ENCODE measurements around the gene DNM3.

Gene DNM3

DNA sequence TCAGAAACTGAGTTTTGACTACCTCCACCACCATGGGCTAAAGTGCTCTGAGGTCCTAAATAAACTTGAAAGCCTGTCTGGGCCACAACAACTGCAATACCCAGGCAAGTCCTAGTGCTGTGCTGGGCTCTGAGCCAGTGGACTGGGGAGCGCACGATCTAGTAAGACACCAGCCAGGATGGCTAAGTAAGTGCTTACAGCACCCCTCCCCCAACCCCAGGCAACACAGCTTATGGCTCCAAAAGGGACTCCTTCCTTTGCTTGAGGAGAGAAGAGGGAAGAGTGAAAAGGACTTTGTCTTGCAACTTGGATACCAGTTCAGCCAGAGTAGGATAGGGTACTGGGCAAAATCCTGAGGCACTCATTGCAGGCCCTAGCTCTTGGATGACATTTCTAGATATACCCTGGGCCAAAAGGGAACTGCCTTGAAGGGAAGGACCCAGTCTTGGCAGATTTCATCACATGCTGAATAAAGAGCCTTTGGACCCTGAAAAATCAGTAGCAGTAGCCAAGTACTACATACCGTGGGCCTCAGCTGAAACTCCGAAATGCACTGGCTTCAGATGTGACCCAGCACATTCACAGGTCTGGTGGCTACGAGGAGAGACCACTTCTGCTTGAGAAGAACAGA, 580.8 kb downstream of the DNM3 start:
- no peak overlapping the region for H3K23ac ChIP-seq (ENCODE audit: low read length in 2 of 2)
- no peak overlapping the region for H3K27ac ChIP-seq (ENCODE audit: low read length, poor library complexity, severe bottlenecking)
- no peak overlapping the region for H3K18ac ChIP-seq (ENCODE audit: low read depth in 1 of 2, low read length in 2 of 2)
- peaks cover 0 to 4% of the 10 kb centered on the region in 2 experiments for H3K36me3 ChIP-seq (ENCODE audit: control insufficient read depth in 1 of 2, insufficient read depth in 2 of 2, low read depth in 1 of 2, low read length in 2 of 2)
- H2BK120ac ChIP-seq (ENCODE audit: low read depth, low read length), result no peak overlapping the region
- H3K14ac ChIP-seq (ENCODE audit: low read length in 2 of 2), result no peak overlapping the region
- no peak overlapping the region for H2BK5ac ChIP-seq (ENCODE audit: low read depth, low read length, poor library complexity, severe bottlenecking)
- H2AFZ ChIP-seq (ENCODE audit: low read depth, low read length), result no peak overlapping the region
- H2BK15ac ChIP-seq (ENCODE audit: low read depth, poor library complexity, severe bottlenecking), result no peak overlapping the region
- H3K4ac ChIP-seq (ENCODE audit: low read depth in 1 of 2, low read length in 2 of 2), result no peak overlapping the region
- no peaks in the 10 kb centered on the region for H3K4me1 ChIP-seq (ENCODE audit: control insufficient read depth, insufficient read depth, low read depth, low read length)
- H4K91ac ChIP-seq (ENCODE audit: low read length), result no peak overlapping the region
- H3K79me1 ChIP-seq (replicated peaks; ENCODE audit: low read length, poor library complexity, severe bottlenecking), result peaks cover 20% of the 10 kb centered on the region
- H2BK12ac ChIP-seq (ENCODE audit: low read length in 2 of 2), result no peak overlapping the region
- no peak overlapping the region for H4K8ac ChIP-seq (ENCODE audit: low read length)
- WGBS, result 91% methylated on average over 5 of the region's 5 CpGs
- no peak overlapping the region for H3K4me3 ChIP-seq (ENCODE audit: insufficient read depth in 1 of 2, low read depth in 1 of 2, low read length in 2 of 2)
- no peaks in the 10 kb centered on the region for H3K27me3 ChIP-seq (ENCODE audit: control insufficient read depth in 1 of 2, insufficient read depth in 1 of 2, low read length in 2 of 2)
- no peak overlapping the region for H2AK5ac ChIP-seq (ENCODE audit: low read length, severe bottlenecking)
- H3K9ac ChIP-seq (ENCODE audit: low read length), result no peak overlapping the region
- no peak overlapping the region for H3K4me2 ChIP-seq (ENCODE audit: low read length, poor library complexity, severe bottlenecking)
- no peak for DNase-seq
- H3K9me3 ChIP-seq (ENCODE audit: control insufficient read depth, low read length), result no peaks in the 10 kb centered on the region

DNA sequence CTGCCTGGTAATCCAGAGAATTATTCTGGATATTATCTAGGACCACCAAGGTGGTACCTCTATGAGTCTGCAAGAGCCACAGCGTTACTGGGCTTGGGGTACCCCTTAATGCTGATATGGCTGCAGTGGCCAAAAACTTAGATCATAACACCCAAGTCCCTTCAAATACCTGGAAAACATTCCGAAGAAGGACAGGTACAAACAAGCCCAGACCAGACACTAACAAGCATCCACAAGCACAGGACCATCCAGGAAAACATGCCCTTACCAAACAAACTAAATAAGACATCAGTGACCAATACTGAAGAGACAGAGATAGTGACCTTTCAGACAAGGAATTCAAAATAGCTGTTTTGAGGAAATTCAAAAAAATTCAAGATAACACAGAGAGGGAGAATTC, 582.0 kb downstream of the DNM3 start:
- Histone ChIP-seq H2AFZ (ENCODE audit: low read depth, low read length) (no peak overlapping the region), H3K27ac (ENCODE audit: low read length, poor library complexity, severe bottlenecking) (no peak overlapping the region), H3K9me3 (ENCODE audit: control insufficient read depth, low read length) (no peaks in the 10 kb centered on the region), H3K4ac (ENCODE audit: low read depth in 1 of 2, low read length in 2 of 2) (no peak overlapping the region), H3K9ac (ENCODE audit: low read length) (no peak overlapping the region), H3K4me2 (ENCODE audit: low read length, poor library complexity, severe bottlenecking) (no peak overlapping the region), H2BK12ac (ENCODE audit: low read length in 2 of 2) (no peak overlapping the region), H3K79me1 (replicated peaks; ENCODE audit: low read length, poor library complexity, severe bottlenecking) (peaks cover 25% of the 10 kb centered on the region), H2BK5ac (ENCODE audit: low read depth, low read length, poor library complexity, severe bottlenecking) (no peak overlapping the region), H2BK15ac (ENCODE audit: low read depth, poor library complexity, severe bottlenecking) (no peak overlapping the region), H2BK120ac (ENCODE audit: low read depth, low read length) (no peak overlapping the region), H3K27me3 (ENCODE audit: control insufficient read depth in 1 of 2, insufficient read depth in 1 of 2, low read length in 2 of 2) (no peaks in the 10 kb centered on the region), H2AK5ac (ENCODE audit: low read length, severe bottlenecking) (no peak overlapping the region), H3K4me1 (ENCODE audit: control insufficient read depth, insufficient read depth, low read depth, low read length) (no peaks in the 10 kb centered on the region), H3K18ac (ENCODE audit: low read depth in 1 of 2, low read length in 2 of 2) (no peak overlapping the region), H3K23ac (ENCODE audit: low read length in 2 of 2) (no peak overlapping the region), H4K8ac (ENCODE audit: low read length) (no peak overlapping the region), H3K14ac (ENCODE audit: low read length in 2 of 2) (no peak overlapping the region), H3K36me3 (ENCODE audit: control insufficient read depth in 1 of 2, insufficient read depth in 2 of 2, low read depth in 1 of 2, low read length in 2 of 2) (peaks cover 0 to 4% of the 10 kb centered on the region in 2 experiments), H4K91ac (ENCODE audit: low read length) (no peak overlapping the region), H3K4me3 (ENCODE audit: insufficient read depth in 1 of 2, low read depth in 1 of 2, low read length in 2 of 2) (no peak overlapping the region)
- WGBS, result 99% methylated on average over 2 of the region's 2 CpGs
- no peak for DNase-seq

DNA sequence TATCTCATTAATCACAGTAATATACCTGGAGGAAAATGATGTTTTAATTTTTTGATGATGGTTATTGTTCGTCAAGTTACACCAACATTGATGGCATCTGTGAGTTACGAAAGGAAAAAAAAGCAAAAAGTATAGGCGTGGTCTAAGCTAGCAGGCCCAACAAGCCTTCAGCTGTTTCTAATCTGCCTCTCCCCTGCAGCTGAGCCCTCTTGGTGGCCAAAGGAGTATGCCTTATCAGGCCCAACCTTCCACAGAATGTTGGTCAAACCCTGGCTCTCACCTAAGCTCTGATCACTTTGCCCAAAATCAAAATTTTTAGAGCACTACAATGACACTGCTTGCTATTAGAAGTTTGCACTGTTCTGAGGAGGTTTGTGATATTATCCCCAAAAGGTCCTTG, 584.0 kb downstream of the DNM3 start:
- Histone ChIP-seq H3K4me2 (ENCODE audit: low read length, poor library complexity, severe bottlenecking) (no peak overlapping the region), H2BK5ac (ENCODE audit: low read depth, low read length, poor library complexity, severe bottlenecking) (no peak overlapping the region), H3K27ac (ENCODE audit: low read length, poor library complexity, severe bottlenecking) (no peak overlapping the region), H3K4me1 (ENCODE audit: control insufficient read depth, insufficient read depth, low read depth, low read length) (peaks cover under 1% of the 10 kb centered on the region), H2BK12ac (ENCODE audit: low read length in 2 of 2) (no peak overlapping the region), H3K4me3 (ENCODE audit: insufficient read depth in 1 of 2, low read depth in 1 of 2, low read length in 2 of 2) (no peak overlapping the region), H2AK5ac (ENCODE audit: low read length, severe bottlenecking) (no peak overlapping the region), H2BK120ac (ENCODE audit: low read depth, low read length) (no peak overlapping the region), H4K91ac (ENCODE audit: low read length) (no peak overlapping the region), H3K27me3 (ENCODE audit: control insufficient read depth in 1 of 2, insufficient read depth in 1 of 2, low read length in 2 of 2) (no peaks in the 10 kb centered on the region), H3K9me3 (ENCODE audit: control insufficient read depth, low read length) (no peaks in the 10 kb centered on the region), H2BK15ac (ENCODE audit: low read depth, poor library complexity, severe bottlenecking) (no peak overlapping the region), H3K79me1 (replicated peaks; ENCODE audit: low read length, poor library complexity, severe bottlenecking) (peaks cover 36% of the 10 kb centered on the region), H3K36me3 (ENCODE audit: control insufficient read depth in 1 of 2, insufficient read depth in 2 of 2, low read depth in 1 of 2, low read length in 2 of 2) (peaks cover 0 to 4% of the 10 kb centered on the region in 2 experiments), H3K14ac (ENCODE audit: low read length in 2 of 2) (no peak overlapping the region), H3K23ac (ENCODE audit: low read length in 2 of 2) (no peak overlapping the region), H4K8ac (ENCODE audit: low read length) (no peak overlapping the region), H3K4ac (ENCODE audit: low read depth in 1 of 2, low read length in 2 of 2) (no peak overlapping the region), H3K18ac (ENCODE audit: low read depth in 1 of 2, low read length in 2 of 2) (no peak overlapping the region), H2AFZ (ENCODE audit: low read depth, low read length) (no peak overlapping the region), H3K9ac (ENCODE audit: low read length) (no peak overlapping the region)
- 95% methylated on average over 3 of the region's 3 CpGs for WGBS
- DNase-seq, result no peak

DNA sequence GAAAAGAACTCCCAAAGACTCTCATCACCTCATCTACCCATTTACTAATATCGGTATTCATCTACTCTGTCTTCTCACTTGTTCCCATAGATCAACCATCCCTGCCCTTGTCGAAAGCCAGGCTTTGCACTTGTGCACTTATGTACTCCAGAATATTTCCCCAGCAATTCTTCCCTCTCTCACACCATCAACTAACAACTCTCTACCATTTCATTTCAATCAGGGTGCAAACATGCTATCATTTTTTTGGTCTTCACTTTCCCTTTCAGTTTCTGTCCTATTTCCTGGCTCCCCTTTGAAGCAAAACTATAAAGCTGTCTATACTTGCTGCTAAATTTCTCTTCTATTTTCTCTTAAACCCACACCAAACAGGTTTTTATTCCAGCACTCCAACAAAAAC, 585.9 kb downstream of the DNM3 start:
- Histone ChIP-seq H3K4me1 (ENCODE audit: control insufficient read depth, insufficient read depth, low read depth, low read length) (peaks cover 5% of the 10 kb centered on the region), H3K4me3 (ENCODE audit: insufficient read depth in 1 of 2, low read depth in 1 of 2, low read length in 2 of 2) (no peak overlapping the region), H3K27me3 (ENCODE audit: control insufficient read depth in 1 of 2, insufficient read depth in 1 of 2, low read length in 2 of 2) (no peaks in the 10 kb centered on the region), H3K14ac (ENCODE audit: low read length in 2 of 2) (no peak overlapping the region), H3K36me3 (ENCODE audit: control insufficient read depth in 1 of 2, insufficient read depth in 2 of 2, low read depth in 1 of 2, low read length in 2 of 2) (peaks cover 0 to 12% of the 10 kb centered on the region in 2 experiments), H3K79me1 (replicated peaks; ENCODE audit: low read length, poor library complexity, severe bottlenecking) (peaks cover 42% of the 10 kb centered on the region), H2AFZ (ENCODE audit: low read depth, low read length) (no peak overlapping the region), H3K23ac (ENCODE audit: low read length in 2 of 2) (no peak overlapping the region), H2AK5ac (ENCODE audit: low read length, severe bottlenecking) (no peak overlapping the region), H2BK12ac (ENCODE audit: low read length in 2 of 2) (no peak overlapping the region), H3K27ac (ENCODE audit: low read length, poor library complexity, severe bottlenecking) (no peak overlapping the region), H2BK5ac (ENCODE audit: low read depth, low read length, poor library complexity, severe bottlenecking) (no peak overlapping the region), H3K9ac (ENCODE audit: low read length) (no peak overlapping the region), H2BK15ac (ENCODE audit: low read depth, poor library complexity, severe bottlenecking) (no peak overlapping the region), H3K4ac (ENCODE audit: low read depth in 1 of 2, low read length in 2 of 2) (no peak overlapping the region), H4K91ac (ENCODE audit: low read length) (no peak overlapping the region), H3K18ac (ENCODE audit: low read depth in 1 of 2, low read length in 2 of 2) (no peak overlapping the region), H4K8ac (ENCODE audit: low read length) (no peak overlapping the region), H3K9me3 (ENCODE audit: control insufficient read depth, low read length) (no peaks in the 10 kb centered on the region), H2BK120ac (ENCODE audit: low read depth, low read length) (no peak overlapping the region), H3K4me2 (ENCODE audit: low read length, poor library complexity, severe bottlenecking) (no peak overlapping the region)
- WGBS, result 96% methylated on average over 2 of the region's 2 CpGs
- DNase-seq, result no peak
